Stimulated activated CD8-positive, alpha-beta memory T cell treated with anti-CD3 and anti-CD28 coated beads, Interleukin-7, amount 100 ng/mL, for 48 hours (primary cell): ENCODE data around the gene SLC10A6.

Experiments
- DNase-seq, 2 donors: peaks; one replicate each; pipeline ENCODE4 v3.0.0-alpha.2; 2020; ENCODE audit warnings: low read depth in 1 of 2; ENCODE audit errors: extremely low read depth in 1 of 2

The SLC10A6 gene

DNA sequence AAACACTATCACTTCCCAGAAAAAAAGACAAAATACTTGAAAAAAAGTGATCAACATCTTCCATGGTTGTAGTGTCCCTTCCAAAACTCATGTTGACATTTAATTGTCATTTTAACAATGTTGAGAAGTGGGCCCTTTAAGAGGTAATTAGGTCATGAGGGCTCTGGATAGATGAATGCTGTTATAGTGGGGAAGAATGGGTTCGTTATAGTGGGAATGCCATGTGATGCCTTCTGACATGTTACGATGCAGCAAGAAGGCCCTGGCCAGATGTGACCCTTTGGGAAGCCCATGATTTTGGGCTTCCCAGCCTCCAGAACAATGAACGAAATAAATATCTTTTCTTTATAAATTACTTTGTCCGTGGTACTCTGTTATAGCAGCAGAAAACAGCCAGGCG, 4.0 kb upstream of the SLC10A6 start:
- DNase-seq, result no peak

DNA sequence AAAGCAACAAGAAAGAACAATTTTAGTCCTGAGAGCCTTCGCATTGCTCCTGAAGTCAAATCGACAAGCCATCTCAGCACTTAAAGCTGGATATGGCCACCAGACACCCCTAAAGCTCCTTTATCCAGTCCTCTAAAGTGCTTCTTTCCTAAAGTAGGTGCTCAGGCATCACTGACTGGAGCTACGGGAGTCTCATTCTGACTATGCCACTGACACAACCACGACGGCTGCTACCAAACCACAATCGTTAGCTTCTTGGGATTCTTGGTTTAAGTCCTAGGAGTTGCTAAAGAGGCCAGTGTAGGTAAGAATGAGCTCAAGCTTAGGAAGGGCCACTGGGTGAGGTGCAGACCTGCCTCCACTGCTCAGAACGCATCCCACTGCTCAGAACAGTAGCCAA, 1.0 kb downstream of the SLC10A6 start:
- no peak for DNase-seq

DNA sequence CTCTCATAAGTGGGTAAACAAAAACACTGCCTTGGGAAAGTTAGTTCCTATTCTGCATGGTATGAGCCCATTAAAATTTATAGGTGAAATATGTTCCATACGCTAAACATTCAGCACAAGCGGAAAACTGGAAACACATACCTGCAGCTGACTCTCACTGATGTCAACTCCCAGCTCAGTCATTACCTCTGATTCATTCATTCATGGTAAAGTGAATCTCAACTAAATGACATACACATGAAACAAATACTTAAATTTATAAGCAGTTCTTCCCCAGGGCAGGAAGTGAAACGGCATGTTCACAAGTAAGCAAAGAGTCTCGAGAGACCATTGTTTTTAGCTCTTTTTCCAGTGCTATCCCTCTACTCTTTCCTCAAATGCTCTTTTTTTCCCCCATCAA, 1.6 kb downstream of the SLC10A6 start:
- no peak for DNase-seq

DNA sequence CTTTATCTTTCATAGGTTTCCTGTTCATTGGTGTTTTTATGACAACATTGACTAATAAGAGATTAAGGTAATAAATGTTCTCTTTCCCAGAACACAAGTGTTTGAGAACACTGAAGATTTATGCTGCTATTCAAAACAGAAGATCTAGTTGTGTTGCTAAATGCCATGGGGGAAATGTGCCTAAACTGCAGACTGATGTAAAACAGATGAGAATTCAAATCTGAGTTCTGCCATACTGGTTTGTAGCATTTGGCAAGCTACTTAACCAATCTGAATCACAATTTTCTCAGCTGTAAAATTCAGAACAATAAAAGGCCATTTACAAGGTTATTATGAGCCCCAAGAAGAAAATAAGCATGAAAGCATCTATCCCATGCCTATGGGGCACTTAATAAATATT, 2.3 kb downstream of the SLC10A6 start:
- no peak for DNase-seq

DNA sequence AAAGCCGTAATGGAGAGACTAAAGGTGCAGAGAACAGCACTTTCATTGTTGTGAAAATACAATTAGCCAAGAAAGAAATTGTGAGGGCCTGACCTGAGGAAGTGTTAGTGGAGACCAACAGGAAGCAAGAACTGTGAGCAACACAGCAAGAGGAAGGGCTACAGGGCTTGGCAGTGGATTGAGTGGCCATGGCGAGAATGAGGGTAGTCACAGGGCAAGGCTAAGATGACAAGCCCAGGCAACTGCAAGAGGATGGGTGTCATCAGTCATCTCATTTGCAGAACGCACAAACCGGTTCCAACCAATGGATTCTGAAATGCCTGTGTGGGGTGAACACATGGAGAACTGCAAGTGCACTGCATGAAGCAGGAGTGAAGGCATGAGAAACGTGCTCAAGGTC, 3.6 kb downstream of the SLC10A6 start:
- DNase-seq, result no peak

DNA sequence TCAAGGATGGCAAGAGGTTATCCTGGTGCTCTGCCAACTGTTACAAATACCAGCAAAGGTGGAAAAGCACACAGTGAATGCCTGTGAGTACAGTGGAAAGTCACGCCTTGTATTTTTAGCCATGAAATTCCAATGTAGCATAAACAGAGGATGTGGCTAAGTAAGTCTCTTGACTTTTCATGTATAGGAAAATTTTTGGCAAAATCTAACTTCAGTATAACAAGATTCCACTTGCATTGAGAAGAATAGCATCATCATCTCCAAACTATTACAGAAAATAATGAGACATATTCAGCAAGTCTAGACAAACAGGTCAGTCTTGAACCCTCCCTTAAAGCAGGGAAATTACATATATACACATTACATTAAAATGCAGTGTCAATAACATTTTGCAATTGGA, 7.9 kb downstream of the SLC10A6 start:
- DNase-seq, result no peak

DNA sequence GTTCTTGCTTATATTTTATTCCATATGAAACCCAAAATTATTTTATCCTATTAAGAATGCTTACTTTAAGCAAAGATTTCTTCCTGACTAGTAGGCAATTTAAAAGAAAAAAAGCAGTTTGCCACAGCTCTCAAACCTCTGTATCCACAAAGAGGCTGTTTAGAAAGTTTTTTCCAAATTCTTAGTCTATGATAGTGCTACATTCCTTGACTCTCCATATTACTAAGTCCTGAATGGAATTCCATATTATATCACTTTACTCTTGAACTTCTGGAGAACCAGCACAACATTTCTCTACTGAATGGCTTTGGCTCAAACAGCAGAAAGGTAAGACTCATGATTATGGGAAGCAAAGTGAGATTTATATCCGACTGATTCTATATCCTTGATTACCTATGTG, 8.3 kb downstream of the SLC10A6 start:
- DNase-seq, result no peak

DNA sequence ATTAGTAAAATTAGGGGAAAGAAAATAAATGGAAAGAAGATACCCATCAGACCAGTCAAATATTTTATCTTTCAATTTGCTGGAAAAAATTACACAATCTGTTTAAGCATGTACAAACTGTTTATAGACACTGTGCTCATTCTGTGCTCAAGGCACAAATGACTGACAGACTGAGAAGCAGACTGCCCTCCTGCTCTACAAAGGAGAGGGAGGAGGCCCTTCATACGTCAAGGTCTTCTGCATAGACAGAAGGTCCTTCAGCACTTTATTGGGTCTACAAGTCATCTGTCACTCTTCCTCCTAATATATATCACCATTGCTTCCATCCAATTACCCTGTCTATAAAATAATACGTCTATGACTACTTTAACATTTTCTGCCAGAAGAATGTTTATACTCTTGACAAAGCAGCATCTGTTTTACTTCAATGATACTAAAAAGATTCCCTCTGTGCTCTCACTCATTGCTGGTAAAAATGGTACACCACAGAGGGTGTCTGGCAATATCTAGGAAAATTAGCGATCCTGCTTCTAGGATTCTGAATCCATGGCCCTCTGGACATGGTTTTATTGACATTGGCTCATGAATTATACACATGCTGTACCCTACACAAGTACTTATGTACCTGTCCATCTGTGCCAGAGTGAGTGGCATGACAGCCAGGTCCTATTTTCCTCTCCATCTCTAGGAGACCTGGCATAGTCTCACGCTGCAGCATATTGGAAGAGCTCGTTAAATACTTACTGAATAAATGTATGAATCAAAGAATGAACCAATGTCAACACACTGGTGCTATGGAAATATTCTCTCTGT, 11.3 kb downstream of the SLC10A6 start:
- no peak for DNase-seq

DNA sequence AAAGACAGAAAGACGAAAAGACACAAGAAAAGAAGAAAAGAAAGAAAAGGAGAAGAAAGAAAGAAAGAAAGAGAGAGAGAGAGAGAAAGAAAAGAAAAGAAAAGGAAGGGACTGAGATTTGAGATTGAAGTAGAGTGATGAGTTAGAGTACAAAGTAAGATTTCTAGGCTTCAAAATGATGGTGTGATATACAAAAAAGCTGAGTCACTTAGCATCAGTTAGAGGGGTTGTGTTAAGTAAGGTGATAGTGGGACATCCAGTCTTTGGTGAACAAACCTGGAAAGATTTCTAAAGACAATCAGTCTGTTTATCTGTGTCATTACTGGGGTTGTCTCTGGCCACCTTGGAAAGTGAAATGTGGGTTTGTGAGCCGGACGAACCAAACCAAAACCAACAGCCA, 13.5 kb downstream of the SLC10A6 start:
- DNase-seq, result no peak

DNA sequence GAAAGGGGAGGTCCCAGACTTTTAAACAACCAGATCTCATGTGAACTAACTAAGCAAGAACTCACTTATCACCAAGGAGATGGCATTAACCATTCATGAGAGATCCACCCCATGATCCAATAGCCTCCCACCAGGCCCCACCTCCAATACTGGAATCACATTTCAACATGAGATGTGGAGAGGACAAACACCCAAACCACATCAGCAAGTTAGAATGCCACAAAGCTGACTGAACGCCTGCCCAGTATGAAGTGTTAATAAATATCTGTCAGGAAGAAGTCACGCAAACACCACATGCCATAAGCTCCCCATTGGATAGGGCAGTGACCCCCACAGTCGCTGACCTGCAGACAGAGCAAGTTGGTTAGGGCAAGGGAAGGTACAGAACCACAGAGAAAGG, 14.3 kb downstream of the SLC10A6 start:
- no peak for DNase-seq

DNA sequence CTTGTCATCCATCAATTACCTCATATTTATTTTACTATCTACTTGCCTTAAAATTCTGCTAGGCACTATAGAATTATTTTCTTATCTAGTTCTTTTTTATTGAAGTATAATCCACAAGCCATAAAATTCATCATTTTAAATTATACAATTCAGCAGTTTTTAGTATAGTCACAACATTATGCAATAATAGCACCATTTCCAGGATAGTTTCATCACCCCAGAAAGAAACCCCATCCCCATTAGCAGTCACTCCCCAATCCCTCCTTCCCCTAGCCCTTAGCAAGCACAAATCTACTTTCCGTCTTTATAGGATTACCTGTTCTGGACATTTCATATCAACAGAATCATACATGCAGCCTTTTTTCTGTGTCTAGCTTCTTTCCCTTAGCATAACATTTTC, 15.6 kb downstream of the SLC10A6 start:
- DNase-seq, result no peak

DNA sequence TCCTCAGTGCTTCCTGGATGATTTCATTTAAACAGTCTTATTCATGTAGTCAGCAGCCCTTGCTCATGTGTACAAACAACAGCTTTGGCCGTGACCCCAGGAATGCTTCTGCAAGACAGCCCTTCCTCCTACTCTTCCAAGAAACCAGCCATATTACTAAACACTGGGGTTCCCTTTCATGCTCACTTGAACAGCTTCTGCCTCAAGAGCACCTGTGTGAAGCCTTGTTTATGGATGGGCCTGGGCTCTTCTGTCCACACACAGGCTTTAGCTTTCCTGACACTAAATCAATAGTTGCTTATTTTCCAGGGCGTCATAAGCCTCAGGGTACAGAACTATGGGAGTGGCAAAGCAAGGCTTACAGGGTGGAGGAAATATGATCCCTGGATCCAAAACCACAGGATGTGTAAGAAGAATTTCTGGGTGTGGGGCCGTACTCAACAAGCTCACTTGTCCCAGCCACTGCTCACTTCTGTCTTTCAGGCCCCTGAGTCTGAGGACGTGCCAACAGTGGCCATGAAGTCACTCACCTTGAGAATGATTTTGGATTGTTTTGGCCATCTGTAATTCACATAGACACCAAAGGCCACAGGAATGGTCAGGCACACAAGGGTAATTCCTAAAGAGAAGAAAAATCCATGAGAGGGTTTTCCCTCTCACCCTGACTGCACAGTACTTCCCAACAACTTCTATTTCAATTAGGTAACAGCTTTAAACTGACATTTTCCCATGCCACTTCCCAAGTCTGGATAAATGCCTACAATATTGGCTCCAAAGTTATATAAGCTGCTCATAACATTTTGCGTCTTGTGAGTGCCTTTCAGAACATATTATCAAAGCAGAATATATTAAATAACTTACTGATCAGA, 17.7 kb downstream of the SLC10A6 start:
- no peak for DNase-seq

DNA sequence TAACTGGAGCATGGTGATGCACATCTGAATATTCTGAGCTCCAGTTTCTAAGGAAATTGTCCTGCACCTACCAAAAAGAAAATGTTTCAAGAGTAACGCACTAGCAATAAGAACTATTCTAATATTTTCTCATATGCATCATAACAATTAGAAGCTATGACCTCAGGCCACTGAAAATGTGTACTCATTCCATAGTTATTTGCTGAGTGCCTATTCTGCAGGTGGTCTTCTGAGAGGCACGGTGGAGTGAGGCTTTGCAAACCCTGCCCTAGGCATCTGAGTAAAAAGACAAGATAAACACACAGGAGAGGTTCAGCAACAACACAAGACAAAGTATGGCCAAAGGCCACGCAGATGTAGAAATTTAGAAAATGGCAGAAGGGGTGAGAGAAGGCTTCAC, 23.7 kb downstream of the SLC10A6 start:
- no peak for DNase-seq

DNA sequence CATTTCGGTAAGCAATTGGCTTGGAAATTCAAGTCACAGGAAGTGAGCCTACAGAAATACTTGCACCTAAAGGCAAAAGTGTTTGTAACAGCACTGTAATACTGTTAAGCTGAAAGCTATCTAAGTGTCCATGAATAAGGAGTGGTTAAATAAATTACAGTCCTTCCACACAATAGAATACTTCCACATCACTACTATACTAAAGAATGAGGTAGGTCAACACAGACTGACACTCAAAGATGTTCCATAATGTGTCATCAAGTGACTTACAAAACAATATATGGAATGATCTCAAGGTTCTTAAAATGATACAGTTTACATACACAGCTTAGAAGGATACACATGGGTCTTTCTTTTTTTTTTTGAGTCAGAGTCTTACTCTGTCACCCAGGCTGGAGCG, 27.0 kb downstream of the SLC10A6 start:
- DNase-seq, result no peak

DNA sequence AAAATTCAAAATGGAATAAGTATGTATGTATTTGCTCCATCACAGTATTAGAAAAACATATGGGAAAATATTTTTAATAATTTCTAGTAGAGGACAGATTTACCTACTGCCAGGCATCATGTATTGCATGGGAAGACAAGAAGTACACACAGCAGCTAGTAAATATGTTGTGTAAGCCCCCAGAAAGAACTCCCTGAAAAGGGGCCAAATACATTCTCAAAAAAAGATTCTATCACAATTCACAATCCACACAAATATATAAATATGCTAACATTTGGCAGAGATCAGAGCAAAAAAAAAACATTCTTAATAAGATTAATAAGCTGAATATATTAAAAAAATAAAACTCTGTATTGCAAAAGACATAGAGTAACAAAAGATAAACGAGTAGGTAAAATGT, 28.0 kb downstream of the SLC10A6 start:
- no peak for DNase-seq

DNA sequence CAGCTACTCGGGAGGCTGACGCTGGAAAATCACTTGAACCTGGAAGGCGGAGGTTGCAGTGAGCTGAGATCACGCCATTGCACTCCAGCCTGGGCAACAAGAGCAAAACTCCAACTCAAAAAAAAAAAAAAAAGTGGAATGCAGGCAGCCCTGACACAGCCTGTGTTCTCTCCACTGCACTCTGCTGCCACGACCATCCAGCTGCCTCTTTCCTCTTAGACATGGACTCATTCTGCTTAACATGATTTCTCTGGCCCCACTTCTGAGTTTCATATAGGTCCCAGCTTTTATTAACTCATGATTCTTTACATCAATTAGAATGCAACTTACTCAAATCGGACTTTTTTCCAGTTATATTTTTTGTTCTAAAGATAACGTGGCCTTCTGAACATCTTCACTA, 29.6 kb downstream of the SLC10A6 start:
- DNase-seq, result no peak

DNA sequence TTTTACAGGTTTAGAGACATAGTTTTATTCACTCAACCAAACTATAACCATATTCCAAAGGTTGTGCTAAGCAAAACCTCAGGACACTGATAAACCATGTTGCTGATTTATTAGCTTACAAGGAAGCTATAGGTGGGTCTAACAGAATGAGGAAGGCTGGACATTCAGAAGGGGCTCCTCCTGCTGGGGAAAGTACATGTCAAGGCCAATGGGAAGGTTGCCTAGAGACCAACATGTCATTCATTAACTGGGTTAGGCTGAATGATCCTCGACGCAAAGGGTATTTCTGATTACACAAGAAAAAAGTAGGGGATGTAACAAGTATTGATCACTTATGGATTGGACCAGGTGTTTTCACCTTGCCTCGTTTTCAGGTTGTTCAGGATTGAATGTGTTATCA, 30.3 kb downstream of the SLC10A6 start:
- DNase-seq, result no peak

DNA sequence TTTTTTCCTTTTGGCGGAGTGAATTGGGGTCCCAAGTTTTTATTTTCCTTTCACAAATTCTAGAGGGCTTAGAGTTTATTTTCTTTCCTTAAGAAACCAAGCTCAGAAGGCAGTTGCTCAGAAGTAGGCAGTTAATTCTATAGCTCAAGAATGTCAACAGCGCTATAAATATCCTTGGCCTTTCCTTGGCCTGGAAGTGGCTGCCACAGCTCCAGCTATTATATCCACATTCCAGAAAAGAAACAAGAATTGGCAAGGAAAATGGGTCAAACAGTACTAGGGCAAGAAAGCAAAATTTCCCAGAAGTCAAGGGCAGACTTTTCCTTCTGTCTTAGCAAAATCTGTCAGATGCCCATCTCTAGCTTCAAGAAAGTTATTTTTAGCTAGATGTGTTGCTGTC, 31.0 kb downstream of the SLC10A6 start:
- DNase-seq, result no peak

DNA sequence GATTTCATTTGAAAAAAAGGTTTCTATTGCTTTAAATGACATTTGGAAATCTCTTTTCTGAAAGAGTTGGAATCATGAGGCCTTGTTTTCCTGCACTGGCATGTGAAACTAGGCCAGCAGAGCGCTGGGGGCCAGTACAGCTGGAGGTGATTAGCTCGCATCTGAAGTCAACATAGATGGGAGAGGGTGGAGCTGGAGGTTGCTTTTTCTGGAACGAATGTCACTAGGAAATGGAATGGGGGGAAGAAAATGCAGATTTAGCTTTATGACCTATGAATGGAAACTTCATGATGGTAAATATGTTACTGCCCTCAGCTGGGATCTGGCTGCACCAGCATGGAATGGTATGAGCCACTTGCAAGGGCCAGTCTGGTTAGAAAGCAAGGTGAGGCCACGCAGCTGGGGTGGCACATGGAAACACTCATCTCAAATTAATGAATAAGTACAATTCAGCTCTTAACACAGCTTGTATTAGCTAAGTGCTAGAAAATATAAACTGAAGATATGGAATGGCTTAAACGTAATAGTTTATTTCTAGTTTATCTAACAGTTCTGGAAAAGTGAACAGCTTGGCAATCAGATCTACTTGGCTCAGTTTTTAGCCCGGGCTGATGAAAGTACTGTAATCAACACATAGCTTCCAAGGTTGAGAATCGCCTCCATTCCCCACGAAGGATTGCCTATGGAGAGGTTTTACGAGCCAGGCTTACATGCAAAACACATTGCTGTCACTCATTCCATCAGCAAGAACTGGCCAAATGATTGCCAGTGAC, 32.5 kb downstream of the SLC10A6 start:
- DNase-seq, result no peak

DNA sequence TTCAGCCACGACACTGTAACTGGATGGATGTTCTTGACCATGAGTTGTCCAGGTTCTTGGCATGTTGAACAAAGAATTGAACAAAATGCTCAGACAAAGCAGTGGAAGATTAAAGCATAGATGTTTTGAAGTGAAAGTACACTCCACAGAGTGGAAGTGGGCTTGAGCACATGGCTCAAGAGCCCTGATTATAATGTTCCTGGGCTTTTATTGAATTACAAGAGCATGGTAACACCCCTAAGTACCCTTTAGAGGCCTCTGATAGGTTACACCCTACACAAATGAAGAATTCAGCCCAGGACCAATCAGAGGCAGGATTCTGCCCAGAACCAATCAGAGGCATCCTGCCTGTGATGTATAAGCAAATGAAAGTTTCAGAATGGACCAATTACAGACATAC, 33.5 kb downstream of the SLC10A6 start:
- no peak for DNase-seq

DNA sequence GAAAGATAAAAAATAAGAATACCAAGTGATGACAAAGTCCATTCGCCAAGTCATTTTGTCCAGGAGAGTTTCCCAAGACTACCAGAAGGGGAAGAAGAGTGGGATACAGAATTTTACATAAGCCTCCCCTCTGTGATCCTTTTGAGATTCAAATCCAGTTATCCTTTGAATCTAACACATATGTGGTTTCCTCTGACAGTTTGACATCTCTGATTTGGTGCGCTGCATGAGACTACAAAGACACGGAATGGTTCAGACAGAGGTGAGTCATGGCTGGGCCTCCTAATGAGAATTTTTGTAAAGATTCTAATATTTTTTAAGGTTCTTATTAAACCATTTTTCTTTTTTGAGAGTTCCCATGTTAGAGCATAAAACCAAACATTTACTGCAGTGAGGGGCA, 38.3 kb downstream of the SLC10A6 start:
- no peak for DNase-seq

DNA sequence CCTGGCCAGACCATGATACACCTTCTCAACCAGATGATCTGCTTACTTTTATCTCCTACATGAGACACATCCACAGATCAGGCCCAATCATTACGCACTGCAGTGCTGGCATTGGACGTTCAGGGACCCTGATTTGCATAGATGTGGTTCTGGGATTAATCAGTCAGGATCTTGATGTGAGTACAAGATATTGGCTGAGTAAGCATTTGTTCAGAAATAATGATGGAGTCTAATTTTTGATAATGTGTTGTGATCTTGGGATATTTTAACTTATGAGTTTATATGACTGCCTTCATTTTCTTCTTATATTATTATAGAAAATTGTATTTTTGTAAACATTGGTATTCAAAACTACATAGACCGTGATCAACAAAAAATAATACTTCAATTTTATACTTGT, 39.4 kb downstream of the SLC10A6 start:
- no peak for DNase-seq
